ENCODE measurements around the gene WDR47.
"Not testable (repeated sequence)": the region's sequence is repeated elsewhere in the genome, so short reads cannot be mapped to it uniquely, and the experiment has no call there.

WDR47 gene

DNA sequence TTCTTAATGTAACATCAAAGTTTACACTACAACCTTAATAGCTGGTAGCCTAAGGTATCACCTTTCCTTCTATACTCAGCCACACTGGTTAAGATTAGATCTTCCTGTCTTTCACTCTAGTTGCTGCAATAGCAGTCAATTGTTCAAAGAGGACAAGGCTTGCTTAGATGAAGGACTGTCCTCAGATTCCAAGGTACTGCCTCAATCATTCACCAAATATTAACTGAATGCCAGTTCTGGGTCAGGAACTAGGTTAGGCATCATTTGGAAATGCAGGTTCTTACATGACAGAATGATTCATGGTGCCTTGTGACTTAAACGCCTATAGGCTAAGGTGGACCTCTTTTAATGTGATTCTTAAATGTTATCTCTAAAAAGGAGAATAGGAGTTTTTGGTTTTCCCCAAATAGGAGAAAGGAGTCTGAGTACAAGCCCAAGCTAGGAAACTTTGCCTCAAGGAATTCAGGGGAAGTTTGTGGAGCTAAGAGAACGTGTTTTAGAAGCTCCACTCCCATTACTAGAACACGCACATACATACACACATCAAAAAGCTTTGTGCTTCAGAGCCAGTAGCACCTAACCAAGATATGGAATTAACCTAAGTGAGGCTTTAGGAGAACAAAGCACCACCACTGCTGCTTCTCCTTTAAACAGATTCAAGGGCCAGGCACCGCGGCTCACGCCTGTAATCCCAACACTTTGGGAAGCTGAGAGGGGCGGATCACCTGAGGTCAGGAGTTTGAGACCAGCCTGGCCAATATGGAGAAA lies 8.5 kb upstream of the WDR47 start:
- DNase-seq, result no peak

DNA sequence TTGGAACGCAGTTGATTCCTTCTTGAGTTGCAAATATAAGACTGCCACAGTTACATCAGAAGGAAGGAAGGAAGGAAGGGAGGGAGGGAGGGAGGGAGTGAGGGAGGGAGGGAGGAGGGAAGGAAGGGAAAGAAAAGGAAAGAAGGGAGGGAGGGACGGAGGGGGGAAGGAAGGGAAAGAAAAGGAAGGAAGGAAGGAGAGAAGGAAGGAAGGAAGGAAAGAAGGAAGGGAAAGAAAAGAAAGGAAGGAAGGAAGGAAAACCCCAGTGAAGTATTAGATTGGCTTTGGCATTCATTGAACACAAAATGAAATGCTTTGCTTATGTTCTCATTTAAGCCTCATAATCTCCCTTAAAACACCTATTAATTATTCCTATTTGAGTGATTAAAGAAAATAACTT lies 6.4 kb upstream of the WDR47 start:
- no peak for DNase-seq

DNA sequence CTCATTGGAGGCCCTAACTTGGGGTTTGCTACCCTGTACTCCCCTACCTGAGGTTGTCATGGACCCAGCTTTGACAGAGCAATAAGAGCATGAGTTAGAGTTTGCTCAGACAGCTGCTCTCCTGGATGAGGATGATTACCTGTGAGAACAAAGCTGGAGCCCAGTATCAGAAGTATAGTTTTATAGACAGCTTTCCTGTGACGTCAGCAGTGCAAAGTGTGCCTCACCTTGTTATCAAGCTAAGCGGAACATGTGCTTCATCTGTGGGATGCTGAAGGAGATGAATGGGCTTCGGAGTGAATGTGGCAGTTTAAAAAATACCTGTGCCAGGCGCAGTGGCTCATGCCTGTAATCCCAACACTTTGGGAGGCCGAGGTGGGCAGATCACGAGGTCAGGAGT lies 5.4 kb upstream of the WDR47 start:
- DNase-seq, result no peak

DNA sequence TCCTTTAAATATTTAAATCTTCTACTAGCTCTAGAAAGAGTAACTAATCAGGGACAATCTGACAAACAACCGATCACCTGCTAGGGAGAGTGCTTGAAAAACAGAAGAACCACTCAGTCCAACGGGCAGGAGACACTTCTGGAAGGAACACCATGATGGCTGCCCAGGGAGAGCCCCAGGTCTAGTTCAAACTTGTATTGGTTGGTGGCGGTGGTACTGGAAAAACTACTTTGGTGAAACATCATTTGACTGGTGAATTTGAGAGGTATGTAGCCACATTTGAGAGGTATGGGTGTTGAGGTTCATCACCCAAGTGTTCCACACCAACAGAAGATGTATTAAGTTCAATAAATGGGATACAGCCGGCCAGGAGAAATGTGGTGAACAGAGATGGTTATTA lies 4.8 kb upstream of the WDR47 start:
- no peak for DNase-seq

DNA sequence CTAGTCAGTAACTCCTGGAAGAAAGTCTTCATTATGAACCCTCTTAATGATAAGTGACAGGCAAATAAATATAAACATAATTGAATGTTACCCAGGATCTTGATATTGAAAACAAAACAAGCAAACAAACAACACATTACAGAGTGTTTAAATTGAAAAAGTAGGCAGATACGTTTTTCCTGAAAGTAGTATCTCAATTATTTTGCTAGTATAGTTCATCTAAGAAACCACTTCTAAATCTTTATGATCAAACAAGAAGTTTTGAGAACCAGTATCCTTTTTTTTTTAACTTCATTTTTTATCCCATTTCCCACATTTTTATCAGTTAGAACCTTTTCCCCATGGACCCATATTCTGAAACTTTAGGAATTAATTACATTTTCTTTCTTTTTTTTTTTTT lies 3.7 kb upstream of the WDR47 start:
- DNase-seq, result no peak

DNA sequence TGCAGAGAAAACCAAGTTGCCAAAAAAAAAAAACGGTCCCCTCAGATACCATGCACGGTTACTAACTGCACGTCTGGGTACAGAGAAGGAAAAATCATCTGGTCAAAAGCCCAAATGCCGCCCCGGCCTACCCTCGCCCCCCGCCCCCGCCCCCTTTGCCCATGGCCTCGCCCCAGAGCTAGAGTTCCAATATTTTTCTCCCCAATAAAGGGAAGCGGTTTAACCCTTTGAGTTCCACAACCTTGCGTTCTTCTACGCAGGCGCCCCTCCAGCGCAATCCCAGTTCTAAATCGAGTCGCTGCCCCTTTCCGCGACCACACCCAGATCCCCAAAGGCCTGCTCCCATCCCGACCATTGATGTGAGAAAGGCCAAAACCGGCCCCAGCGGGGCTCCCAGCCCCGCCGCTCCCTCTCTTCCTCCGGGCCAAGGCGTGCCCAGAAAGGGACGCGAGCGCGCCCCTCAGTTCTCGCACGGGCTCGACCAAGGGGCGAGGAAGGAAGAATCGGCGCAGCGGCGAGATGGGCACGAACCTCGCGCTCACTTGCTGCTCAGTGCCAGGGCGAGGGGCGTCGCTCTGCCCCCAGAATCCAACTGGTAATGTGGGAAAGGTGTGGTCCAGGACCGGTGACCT lies 797 bp downstream of the WDR47 start:
- no peak for DNase-seq

DNA sequence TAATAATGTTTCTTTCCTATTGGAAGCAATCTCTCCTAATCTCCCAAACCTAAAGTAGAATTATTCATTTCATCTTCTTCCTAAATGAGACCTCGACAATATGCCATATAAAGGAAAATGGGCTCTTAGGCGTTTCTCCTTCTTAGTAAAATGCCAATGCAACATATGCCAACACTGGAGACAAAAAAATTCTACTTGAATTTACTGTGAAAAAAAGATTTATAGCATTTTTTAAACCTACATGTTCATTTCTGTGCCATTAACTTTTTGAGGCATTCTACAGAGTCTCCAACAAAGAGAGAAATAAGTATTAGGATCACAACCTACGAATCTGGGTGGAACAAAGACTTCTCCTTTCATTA lies 1.3 kb downstream of the WDR47 start:
- no peak for DNase-seq

DNA sequence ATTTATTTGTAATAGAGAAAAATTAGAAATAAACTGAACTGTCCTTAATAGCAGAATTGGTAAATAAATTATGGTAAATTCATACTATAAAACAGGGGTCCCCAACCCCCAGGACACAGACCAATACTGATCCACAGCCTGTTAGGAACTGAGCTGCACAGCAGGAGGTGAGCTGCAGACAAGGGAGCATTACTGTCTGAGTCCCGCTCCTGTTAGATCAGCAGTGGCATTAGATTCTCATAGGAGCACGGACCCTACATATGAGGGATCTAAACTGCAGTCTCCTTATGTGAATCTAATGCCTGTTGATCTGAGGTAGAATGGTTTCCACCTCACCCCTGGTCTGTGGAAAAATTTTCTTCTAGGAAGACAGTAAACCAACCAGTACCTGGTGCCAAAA lies 7.5 kb downstream of the WDR47 start:
- no peak for DNase-seq

DNA sequence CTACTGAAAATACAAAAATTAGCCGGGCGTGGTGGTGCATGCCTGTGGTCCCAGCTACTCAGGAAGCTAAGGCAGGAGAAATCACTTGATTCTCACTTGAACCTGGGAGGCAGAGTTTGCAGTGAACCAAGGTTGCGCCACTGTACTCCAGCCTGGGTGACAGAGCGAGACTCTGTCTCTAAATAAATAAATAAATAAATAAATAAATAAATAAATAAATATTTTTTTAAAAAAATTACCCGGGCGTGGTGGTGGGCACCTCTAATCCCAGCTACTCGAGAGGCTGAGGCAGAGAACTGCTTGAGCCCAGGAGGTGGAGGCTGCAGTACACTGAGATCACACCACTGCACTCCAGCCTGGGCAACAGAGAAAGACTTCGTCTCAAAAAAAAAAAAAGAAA lies 12.4 kb downstream of the WDR47 start:
- DNase-seq, result not testable (repeated sequence)

DNA sequence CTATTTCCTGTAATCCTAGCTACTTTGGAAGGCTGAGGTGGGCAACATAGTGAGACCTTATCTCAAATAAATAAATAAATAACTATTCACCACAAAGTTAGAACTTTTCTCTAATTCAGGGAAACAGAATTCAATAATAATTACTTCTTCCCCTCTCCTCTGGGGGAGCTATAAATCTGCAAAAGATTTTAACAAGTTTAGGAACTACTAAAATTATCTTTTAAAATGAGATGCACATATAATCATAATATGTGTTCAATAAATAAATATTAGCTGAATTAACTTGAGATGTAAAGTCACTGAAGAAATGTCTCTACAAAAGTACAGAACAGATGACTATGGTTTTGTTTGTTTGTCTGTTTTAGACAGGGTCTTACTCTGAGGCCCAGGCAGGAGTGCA lies 14.1 kb downstream of the WDR47 start:
- no peak for DNase-seq

DNA sequence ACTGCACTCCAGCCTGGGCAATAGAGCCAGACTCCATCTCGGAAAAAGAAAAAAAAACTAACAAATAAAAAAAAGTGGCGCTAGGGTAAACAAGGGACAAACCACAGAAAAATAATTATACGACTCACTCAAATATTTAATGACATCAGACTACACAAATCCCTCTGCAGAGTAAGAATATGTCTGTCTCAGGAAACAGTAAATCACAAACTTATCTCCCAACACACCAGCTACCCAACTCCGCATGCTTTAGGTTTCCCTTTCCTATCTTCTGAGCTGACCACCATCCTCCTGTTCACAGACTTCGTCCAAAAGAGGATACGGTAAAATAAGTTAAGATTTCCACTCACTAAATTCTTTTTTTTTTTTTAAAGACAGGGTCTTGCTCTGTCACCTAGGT lies 16.2 kb downstream of the WDR47 start:
- DNase-seq, result no peak

DNA sequence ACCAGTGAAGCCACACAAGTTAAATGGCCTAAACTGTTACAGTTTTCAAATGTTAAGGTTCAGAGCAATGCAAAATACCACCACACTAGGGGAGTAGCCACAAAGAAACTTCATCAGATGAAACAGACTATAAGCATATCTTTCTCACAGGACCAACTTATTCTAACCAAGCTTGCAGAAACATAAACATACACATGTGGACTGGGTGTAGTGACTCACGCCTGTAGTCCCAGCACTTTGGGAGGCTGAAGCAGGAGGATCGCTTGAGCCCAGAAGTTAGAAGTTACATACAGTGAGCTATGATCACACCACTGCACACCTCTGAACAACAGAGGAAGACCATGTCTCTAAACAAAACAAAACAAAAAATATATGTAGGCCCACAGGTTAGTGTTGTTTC lies 17.3 kb downstream of the WDR47 start:
- no peak for DNase-seq

DNA sequence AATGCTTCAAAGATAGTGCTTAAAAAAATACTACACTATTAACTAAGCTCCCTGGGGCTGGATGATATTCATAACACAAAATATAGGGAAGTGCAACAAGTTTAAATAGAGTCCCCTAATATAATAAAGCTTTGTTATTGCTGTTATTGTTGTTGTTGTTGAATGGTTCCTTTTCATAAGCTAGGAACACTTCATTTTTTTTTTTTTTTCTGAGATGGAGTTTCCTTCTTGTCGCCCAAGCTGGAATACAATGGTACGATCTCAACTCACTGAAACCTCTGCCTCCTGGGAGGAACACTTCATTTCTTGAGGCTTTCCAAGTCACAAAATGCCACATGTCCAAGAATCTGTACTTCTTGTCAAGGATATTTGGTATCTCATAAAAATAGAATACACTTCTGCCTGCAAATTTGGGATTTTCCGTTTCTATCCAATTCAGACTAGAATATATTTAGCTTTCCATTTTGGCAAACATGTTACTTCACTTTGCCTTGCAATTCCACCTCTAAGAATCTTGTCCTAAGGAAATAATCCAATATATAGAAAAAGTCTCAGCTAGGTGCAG lies 21.1 kb downstream of the WDR47 start:
- no peak for DNase-seq

DNA sequence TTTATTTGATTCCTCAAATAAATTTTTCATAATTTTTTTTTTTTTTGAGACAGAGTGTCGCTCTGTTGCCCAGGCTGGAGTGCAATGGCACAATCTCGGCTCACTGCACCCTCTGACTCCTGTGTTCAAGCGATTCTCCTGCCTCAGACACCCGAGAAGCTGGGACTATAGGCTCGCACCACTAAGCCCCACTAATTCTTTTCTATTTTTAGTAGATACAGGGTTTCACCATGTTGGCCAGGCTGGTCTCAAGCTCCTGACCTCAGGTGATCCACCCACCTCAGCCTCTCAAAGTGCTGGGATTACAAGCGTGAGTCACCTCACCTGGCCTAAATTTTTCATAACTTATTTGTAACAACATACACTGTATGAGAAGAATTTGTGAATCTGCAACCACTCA lies 24.2 kb downstream of the WDR47 start:
- not testable (repeated sequence) for DNase-seq

DNA sequence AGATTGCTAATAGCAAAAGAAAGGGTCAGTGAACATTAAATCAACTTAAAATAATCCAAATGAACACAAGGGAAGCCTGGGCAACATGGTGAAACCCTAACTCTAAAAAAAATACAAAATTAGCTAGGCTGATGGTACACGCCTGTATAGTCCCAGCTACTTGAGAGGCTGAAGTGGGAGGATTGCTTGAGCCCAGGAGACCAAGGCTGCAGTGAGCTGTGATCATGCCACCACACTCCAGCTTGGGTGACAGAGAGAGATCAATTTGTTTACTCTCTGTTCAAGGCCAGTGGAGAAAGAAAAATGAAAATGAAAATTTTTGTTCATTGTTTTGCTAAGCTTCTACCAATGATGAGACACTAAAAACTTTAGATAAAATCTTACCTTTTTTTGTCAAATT lies 24.8 kb downstream of the WDR47 start:
- no peak for DNase-seq

DNA sequence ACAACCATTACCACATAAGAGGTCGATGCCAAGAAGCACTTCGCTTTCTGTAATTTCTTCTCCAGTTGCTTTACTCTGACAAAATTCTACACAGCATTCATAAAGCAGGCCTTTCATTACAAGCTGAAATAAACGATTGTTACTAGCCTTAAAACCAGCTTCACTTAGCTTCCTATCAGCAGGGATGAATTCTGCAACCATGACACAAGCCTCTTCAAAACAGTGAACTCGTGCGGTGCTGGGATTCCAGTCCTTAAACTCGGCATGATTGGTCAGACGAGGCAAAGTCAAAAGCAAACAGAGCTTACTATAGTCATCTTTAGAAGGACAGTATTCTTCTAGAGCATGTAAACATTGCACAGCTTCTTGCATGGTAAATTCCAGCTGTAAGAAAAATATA lies 30.6 kb downstream of the WDR47 start:
- no peak for DNase-seq

DNA sequence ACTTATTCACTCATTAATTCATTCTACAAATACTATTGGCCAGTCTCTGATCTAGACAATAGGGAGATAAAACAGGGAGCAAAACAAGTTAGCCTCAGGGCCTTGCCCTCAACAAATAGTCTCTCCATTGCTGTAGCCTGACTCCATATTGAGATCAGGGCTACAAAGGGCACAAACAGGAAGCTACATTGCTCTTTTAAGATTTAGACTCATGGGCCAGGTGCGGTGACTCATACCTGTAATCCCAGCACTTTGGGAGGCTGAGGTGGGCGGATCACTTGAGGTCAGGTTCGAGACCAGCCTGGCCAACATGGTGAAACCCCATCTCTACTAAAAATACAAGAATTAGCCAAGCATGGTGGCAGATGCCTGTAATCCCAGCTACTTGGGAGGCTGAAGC lies 45.3 kb downstream of the WDR47 start:
- DNase-seq, result not testable (repeated sequence)

DNA sequence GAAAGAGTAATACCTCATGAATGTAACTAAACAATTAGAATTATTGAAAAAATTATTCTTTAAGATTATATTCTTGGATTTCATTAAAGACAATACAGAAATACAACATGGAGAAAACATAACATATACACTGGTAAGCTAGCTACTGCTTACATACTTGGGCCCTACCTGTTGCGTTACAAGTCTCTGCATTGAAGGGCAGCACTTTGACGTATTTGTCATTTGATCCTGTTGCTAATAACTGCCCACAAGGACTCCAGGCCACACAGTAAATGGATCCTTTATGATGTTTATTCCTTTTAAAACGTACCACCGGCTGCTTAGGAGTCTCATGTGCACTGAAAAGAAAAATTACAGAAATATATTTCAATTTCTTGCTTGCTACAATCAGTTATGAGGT lies 58.8 kb downstream of the WDR47 start:
- DNase-seq, result no peak

DNA sequence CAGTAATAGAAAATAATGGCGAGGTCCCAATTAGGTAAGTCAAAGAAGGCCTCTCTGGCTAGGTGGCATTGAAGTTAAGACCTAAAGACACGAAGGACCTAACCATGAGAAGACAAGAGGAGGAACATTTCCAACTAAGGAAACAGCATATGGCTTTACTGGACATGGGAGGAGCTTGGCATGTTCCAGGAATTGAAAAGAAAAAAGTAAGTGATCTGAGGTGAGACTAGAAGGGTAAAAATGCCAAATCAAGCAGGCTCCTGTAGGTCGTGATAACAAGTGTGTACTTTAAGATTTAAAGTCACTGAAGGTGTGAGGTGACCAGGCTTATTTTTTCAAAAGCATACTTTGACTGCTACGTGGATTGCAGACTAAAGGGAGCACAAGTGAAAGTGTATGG lies 65.2 kb downstream of the WDR47 start:
- DNase-seq, result no peak

DNA sequence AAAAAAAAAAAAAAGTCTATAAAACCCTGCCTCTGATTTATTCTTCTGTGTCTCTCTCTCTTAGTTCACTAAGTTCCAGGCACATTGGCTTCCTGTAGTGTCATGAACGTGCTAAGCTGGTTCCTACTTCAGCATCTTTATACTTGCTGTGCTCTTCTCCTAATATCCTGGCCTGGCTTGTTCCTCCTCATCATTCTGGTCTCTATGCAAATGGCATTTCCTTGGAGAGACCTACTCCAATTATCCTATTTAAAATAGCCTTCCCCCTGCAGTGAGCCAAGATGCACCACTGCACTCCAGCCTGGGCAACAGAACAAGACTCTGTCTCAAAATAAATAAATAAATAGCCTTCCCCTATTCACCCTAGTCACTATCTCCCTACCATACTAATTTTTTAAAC lies 69.0 kb downstream of the WDR47 start:
- DNase-seq, result no peak

DNA sequence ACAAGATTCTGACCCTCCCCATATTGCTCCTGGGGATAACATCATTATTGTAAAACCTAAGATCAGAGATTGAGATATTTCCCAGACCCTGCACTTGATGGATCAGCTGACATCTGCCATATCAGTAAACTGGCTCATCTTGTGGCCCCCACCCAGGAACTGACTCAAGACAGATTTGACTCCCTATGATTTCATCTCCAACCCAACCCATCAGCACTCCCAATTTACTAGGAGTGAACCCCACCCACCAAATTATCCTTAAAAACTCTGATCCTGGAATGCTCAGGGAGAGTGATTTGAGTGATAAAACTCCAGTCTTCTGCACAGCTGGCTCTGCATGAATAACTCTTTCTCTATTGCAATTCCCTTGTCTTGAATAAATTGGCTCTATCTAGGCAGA lies 72.6 kb downstream of the WDR47 start:
- no peak for DNase-seq

DNA sequence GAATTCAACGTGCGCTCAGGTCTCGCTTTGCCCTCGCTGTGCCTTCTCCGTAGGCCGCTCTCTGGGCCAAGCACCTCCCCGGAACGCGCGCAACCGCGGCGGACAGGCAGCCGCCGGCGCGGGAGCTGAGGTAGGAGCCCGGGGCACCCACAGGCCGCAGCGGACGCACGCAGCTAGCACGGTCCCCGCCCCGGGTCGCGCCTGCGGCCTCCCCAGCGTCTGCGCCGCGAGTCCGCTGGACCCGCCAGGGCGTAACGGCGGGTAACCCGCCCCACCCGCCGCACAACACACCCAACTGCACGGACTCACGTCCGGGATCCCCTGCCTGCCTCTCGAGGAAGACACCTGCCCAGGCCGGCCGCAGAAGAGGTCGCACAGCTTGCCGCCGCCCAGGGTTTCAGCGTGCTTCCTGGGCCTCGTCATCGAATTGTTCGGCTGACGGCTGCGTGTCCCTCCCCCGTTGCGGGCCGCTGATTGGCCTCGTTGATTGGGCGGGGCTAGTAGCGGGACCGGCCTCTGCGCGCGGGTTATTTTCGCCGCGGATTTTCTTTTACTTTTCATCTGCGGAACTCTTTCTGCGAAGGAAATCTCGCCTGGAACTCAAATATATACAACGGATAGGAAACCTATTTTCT lies 78.7 kb downstream of the WDR47 start, which contains the start of gene CLCC1:
Gene CLCC1, minus strand, starts transcription at position 433 of the 635 bp plus-strand sequence. CDS start 13,047 bp downstream, outside the sequence.
- DNase-seq, result peak; percentile 92

DNA sequence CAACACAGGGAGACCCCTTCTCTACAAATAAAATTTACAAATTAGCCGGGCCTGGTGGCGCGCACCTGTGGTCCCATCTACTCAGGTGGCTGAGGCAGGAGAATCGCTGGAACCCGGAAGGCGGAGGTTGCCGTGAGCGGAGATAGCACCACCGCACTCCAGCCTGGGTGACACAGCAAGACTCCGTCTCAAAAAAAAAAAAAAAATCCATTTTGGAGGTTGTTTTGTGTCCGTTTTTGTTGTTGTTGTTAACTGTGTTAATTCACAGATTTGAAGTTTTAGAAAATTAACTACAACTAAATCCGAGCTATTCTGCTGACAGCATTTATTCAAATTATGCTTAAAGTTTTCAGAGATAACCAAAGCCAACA lies 79.2 kb downstream of the WDR47 start:
- DNase-seq, result no peak

Data from NK-92 treated with Interleukin-12 subunit alpha and Interleukin-12 subunit beta, amount 100 ng/mL, for 24 hours (cell line).